UCSD-AML1 (cell line): Measurements from ENCODE around the gene GRIN3A.
"Not testable (repeated sequence)": the region's sequence is repeated elsewhere in the genome, so short reads cannot be mapped to it uniquely, and the experiment has no call there.

ENCODE experiments used
- DNase-seq: peaks from one replicate; lab custom pipeline; 2025; ENCODE audit not compliant: unreplicated experiment; lab: John Stamatoyannopoulos, UW

GRIN3A gene

GRCh38 chr9:101635473-101635872 lies 103.0 kb downstream of the GRIN3A start:
- no peak for DNase-seq

GRCh38 chr9:101634741-101635409 lies 103.6 kb downstream of the GRIN3A start:
- no peak for DNase-seq

GRCh38 chr9:101632611-101633010 lies 105.8 kb downstream of the GRIN3A start:
- no peak for DNase-seq

- no peak for DNase-seq
These were observed 106.6 kb downstream of the GRIN3A start for GRCh38 chr9:101631892-101632291.

- DNase-seq = no peak
These were observed 108.8 kb downstream of the GRIN3A start for GRCh38 chr9:101629636-101630035.

- no peak for DNase-seq
These were observed 110.3 kb downstream of the GRIN3A start for GRCh38 chr9:101628173-101628572.

- peak; percentile 33 for DNase-seq
These were observed 112.2 kb downstream of the GRIN3A start for GRCh38 chr9:101626295-101626694.

- no peak for DNase-seq
These were observed 112.6 kb downstream of the GRIN3A start for GRCh38 chr9:101625876-101626275.

GRCh38 chr9:101620452-101620851 lies 118.0 kb downstream of the GRIN3A start:
- DNase-seq = no peak

GRCh38 chr9:101618698-101619097 lies 119.7 kb downstream of the GRIN3A start:
- no peak for DNase-seq

- no peak for DNase-seq
These were observed 132.9 kb downstream of the GRIN3A start for GRCh38 chr9:101605547-101605946.

GRCh38 chr9:101604296-101604695 lies 134.2 kb downstream of the GRIN3A start:
- no peak for DNase-seq

- DNase-seq = no peak
These were observed 136.3 kb downstream of the GRIN3A start for GRCh38 chr9:101601904-101602765.

GRCh38 chr9:101594796-101595195 lies 143.7 kb downstream of the GRIN3A start, which contains the start of gene PPP3R2:
PPP3R2 (minus strand) TSS chr9:101594969; CDS start chr9:101594921, 48 bp downstream.
- DNase-seq = no peak

GRCh38 chr9:101593345-101593744 lies 145.1 kb downstream of the GRIN3A start:
- no peak for DNase-seq

GRCh38 chr9:101592788-101593187 lies 145.7 kb downstream of the GRIN3A start:
- no peak for DNase-seq

GRCh38 chr9:101591787-101592446 lies 146.5 kb downstream of the GRIN3A start:
- DNase-seq = no peak

- DNase-seq = no peak
These were observed 147.5 kb downstream of the GRIN3A start for GRCh38 chr9:101590901-101591300.

GRCh38 chr9:101590074-101590473 lies 148.4 kb downstream of the GRIN3A start:
- DNase-seq = not testable (repeated sequence)

GRCh38 chr9:101587332-101588043 lies 151.0 kb downstream of the GRIN3A start:
- no peak for DNase-seq

- no peak for DNase-seq
These were observed 151.8 kb downstream of the GRIN3A start for GRCh38 chr9:101586651-101587050.
